ENCODE data around the gene PTPN6. TPM values are rescaled to one million over a fixed set of nuclear protein-coding genes. Genes with fewer than 3 reads are reported as not detected.

Gene PTPN6
- total RNA-seq, 1 donor from 2014 or later = 15.6 TPM

- TF ChIP-seq CTCF (conservative IDR thresholded peaks at IDR 0.05) = no peak
- no peaks in the 10 kb centered on the region for H3K9me3 Mint-ChIP-seq
- peak overlapping the region; percentile 99 for H3K27ac Mint-ChIP-seq
- H3K4me3 Mint-ChIP-seq = peak overlapping the region; percentile 95
- H3K27me3 Mint-ChIP-seq = no peaks in the 10 kb centered on the region
- DNase-seq (ENCODE audit: extremely low spot score, unreplicated experiment) = no peak
- H3K4me1 Mint-ChIP-seq (ENCODE audit: unreplicated experiment) = peaks cover 29% of the 10 kb centered on the region
- H3K36me3 Mint-ChIP-seq = peaks cover 32% of the 10 kb centered on the region
Measured at GRCh38 chr12:6965714-6966113, 14.6 kb downstream of the PTPN6 start.

- H3K27ac Mint-ChIP-seq = peak overlapping the region; percentile 99
- no peak for TF ChIP-seq CTCF (conservative IDR thresholded peaks at IDR 0.05)
- peaks cover 32% of the 10 kb centered on the region for H3K4me1 Mint-ChIP-seq (ENCODE audit: unreplicated experiment)
- no peaks in the 10 kb centered on the region for H3K9me3 Mint-ChIP-seq
- H3K4me3 Mint-ChIP-seq = peak overlapping the region; percentile 55
- H3K27me3 Mint-ChIP-seq = no peaks in the 10 kb centered on the region
- H3K36me3 Mint-ChIP-seq = peaks cover 35% of the 10 kb centered on the region
- DNase-seq (ENCODE audit: extremely low spot score, unreplicated experiment) = no peak
Measured at GRCh38 chr12:6966351-6966750, 15.2 kb downstream of the PTPN6 start.

- no peak for TF ChIP-seq CTCF (conservative IDR thresholded peaks at IDR 0.05)
- no peaks in the 10 kb centered on the region for H3K27me3 Mint-ChIP-seq
- DNase-seq (ENCODE audit: extremely low spot score, unreplicated experiment) = no peak
- no peaks in the 10 kb centered on the region for H3K9me3 Mint-ChIP-seq
- peaks cover 23% of the 10 kb centered on the region for H3K4me1 Mint-ChIP-seq (ENCODE audit: unreplicated experiment)
- H3K27ac Mint-ChIP-seq = peak overlapping the region; percentile 67
- peak overlapping the region; percentile 37 for H3K4me3 Mint-ChIP-seq
- peaks cover 35% of the 10 kb centered on the region for H3K36me3 Mint-ChIP-seq
Measured at GRCh38 chr12:6967651-6968100, 16.5 kb downstream of the PTPN6 start.

- DNase-seq (ENCODE audit: extremely low spot score, unreplicated experiment) = no peak
- H3K27ac Mint-ChIP-seq = peak overlapping the region; percentile 98
- H3K4me3 Mint-ChIP-seq = peak overlapping the region; percentile 100
- H3K9me3 Mint-ChIP-seq = no peaks in the 10 kb centered on the region
- TF ChIP-seq CTCF (conservative IDR thresholded peaks at IDR 0.05) = no peak
- H3K36me3 Mint-ChIP-seq = peaks cover 35% of the 10 kb centered on the region
- H3K27me3 Mint-ChIP-seq = no peaks in the 10 kb centered on the region
- H3K4me1 Mint-ChIP-seq (ENCODE audit: unreplicated experiment) = peaks cover 23% of the 10 kb centered on the region
Measured at GRCh38 chr12:6968426-6968825, 17.3 kb downstream of the PTPN6 start.

GRCh38 chr12:6970096-6970527, 19.0 kb downstream of the PTPN6 start:
- DNase-seq (ENCODE audit: extremely low spot score, unreplicated experiment) = no peak

More at GRCh38 chr12:6970096-6970527, 19.0 kb downstream of the PTPN6 start:
- peaks cover 20% of the 10 kb centered on the region for H3K4me1 Mint-ChIP-seq (ENCODE audit: unreplicated experiment)
- peak overlapping the region; percentile 98 for H3K27ac Mint-ChIP-seq
- no peak for TF ChIP-seq CTCF (conservative IDR thresholded peaks at IDR 0.05)
- peaks cover 29% of the 10 kb centered on the region for H3K36me3 Mint-ChIP-seq
- no peaks in the 10 kb centered on the region for H3K9me3 Mint-ChIP-seq
- no peaks in the 10 kb centered on the region for H3K27me3 Mint-ChIP-seq
- peak overlapping the region; percentile 100 for H3K4me3 Mint-ChIP-seq

Data from type B pancreatic cell (in vitro differentiated cells).